Activated CD8-positive, alpha-beta memory T cell treated with anti-CD3 and anti-CD28 coated beads, Interleukin-2, amount 50 U/mL, for 24 hours (primary cell): ENCODE data around the gene SLC38A9.
"Not testable (repeated sequence)": the region's sequence is repeated elsewhere in the genome, so short reads cannot be mapped to it uniquely, and the experiment has no call there.

Source experiments
- DNase-seq: peaks from one replicate; pipeline ENCODE4 v3.0.0-alpha.2; 2020; ENCODE audit errors: extremely low read depth

The SLC38A9 gene

GRCh38 chr5:55706230-55706629 is 5.9 kb downstream of the SLC38A9 start:
- DNase-seq = no peak

DNA sequence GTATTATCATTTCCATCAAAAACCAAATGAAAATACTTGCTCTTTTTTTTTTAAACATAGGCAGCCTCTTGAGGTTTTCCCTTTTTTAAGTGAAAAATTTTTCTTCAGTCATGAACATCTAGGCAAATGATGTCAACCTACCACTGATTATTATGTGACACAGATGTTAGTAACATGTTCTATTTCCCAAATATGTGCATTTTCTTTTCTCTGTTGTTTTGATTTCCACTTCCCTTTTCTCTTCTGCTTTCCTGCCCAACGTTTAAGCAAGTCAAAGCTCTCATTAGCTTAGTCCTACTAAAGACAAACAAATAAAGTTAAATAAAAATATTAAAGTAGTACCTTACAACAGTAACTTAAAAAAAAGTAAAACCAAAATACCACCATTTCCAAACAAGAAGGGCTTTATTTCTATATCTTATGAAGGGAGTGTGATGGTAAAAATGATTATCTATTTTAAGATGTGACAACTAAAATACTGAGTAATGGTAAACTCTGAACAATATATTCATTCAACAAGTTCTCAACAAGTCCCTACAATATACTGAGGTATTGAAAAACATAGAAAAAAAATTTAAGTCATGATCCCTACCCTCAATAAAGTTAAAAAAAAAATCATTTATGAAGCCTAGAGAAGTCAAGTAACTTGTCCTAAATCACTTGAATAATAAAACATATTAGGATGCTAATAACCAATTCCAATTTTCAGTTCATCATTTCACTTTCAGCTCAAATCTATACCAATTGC is 9.4 kb downstream of the SLC38A9 start:
- no peak for DNase-seq

DNA sequence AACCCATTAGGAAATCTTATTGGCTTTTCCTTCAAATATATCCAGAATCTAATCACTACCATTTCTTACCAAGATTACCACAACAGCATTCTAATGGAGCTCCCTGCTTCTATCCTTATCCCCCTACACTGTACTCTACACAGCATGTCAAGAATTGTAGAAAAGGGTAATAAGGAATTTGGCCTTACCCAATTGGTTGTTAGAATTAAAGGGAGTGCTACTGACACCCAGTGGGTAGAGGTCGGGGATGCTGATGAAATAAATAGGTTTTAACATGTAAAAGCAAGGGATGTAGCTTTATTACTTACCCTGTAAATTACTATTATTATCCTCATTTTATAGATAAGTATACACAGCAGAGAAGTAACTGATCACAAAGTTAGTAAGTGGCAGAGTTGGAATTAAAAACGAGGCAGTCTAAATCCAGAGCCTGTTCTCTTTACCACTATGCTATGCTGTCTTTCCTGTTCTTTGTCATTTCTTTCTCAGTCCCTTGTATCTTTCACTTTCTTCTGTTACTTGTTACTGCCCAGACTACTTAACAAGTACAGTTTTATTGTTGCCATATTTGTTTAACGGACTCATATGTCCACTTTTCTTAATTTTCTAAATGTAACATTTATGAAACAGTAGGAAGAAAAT is 10.5 kb downstream of the SLC38A9 start:
- no peak for DNase-seq

GRCh38 chr5:55700745-55701144 is 11.4 kb downstream of the SLC38A9 start:
- DNase-seq = no peak

DNA sequence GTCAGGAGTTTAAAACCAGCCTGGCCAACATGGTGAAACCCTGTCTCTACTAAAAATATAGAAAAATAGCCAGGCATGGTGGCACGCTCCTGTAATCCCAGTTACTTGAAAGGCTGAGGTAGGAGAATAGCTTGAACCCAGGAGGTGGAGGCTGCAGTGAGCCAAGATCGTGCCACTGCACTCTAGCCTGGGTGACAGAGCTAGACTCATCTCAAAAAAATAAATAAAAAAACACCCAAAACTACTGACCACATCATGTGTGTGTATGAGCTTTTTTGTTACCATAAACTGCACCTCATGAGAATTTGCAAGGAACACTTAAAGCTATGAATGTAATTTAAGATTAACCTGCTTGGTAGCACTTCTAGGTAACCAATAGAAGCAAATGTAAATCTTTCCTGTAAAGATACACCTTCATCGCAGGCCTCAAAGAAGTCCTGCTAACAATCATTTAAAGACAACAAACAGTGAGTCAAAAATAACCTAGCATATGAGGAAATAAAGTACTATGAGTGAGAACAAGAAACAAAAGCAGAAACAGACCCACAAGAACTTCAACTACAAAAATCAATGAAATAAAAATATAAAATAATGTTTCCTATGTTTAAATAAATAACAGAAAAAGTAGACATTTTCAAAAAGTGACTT is 13.0 kb downstream of the SLC38A9 start:
- no peak for DNase-seq

DNA sequence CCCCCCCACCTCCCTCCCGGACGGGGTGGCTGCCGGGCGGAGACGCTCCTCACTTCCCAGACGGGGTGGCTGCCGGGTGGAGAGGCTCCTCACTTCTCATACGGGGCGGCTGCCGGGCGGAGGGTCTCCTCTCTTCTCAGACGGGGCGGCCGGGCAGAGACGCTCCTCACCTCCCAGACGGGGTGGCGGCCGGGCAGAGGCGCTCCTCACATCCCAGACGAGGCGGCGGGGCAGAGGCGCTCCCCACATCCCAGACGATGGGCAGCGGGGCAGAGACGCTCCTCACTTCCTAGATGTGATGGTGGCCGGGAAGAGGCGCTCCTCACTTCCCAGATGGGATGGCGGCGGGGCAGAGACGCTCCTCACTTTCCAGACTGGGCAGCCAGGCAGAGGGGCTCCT is 15.4 kb downstream of the SLC38A9 start:
- not testable (repeated sequence) for DNase-seq

GRCh38 chr5:55694152-55694830 is 17.8 kb downstream of the SLC38A9 start:
- DNase-seq = no peak

DNA sequence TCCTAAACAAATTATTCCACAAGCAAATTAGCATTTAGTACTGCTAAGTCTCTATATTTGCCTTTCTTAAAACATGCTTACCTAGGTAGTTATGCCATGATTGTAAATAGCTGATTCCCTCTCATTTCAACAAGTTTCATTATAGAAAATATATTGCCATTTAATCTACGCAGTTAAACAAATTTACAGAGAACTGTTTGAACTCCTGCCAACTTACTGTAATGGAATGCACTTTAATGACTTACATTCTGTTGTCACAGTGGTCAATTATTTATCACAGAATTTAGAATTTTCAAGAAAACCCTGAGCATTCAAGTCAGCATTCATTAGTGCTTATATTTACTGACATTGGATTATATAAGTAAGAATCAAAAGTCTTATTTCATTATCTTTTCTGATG is 19.6 kb downstream of the SLC38A9 start:
- no peak for DNase-seq

DNA sequence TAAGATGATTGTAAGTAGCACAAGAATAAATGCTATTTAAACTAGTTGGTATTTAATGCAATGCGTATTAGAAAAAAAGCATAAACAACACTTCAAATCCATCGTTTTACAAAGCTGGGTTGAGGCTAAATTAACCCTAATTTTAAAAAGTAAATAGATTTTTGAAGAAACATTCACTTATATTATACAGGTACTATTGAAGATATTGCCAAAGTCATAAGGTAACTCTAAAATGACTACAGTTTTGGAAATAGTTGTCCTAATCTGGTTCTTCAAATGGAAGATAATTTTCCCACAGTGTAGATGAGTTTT is 20.1 kb downstream of the SLC38A9 start:
- no peak for DNase-seq

DNA sequence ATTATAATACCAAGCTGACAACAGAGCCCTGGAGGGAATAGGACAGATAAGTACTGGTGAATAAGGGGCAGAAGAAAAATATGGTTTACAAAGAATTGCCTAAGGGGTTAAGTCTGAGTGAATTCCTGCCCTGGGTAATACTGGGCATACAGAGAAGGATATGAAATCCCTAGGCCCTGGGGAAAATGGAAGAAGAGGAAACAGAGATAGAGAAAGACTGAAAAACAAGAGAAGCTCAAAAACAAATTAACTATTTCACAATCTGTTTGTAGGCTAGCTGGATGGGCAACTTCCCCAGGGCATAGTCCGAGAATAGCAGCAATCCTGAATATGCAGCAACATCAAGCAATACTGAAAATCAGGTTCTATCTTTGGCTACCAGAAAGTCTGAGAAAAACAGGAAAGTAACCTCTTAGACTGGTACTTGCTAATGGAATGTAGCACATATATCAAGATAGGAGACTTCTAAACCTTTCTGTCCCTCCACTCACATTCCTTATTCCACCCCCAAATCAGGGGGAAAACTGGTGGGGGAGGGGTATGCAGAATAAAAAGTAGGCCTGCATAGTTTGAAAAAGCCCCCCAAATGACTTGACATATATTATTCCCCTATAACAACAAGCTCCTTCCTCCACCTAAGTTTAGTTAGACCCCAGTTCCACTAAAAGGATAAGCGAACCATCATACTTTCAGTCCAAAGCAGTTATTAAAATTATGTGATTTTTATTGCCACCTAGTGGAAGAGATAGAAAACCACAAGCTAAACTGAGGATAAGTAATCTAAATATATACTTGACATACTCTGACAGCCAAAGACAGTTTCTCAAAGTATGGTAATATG is 20.6 kb downstream of the SLC38A9 start:
- DNase-seq = no peak

DNA sequence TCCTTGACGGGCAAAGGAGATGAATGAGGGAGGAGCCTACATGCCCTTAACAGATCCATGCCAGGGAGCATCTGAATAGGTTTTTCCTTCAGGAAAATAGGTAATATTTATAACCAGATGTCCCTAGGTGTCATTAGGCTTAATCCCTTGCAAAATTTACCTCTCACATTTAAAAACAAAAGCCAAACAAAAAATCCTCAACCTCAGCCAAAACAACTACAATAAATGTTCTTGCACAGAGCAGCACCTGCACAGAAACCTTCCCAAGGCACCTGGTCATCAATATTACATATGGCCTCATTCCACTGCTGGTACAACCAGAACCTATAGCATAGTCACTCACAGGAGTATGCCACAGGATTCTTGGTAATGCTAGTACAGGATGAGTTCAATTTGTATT is 30.1 kb downstream of the SLC38A9 start:
- no peak for DNase-seq

DNA sequence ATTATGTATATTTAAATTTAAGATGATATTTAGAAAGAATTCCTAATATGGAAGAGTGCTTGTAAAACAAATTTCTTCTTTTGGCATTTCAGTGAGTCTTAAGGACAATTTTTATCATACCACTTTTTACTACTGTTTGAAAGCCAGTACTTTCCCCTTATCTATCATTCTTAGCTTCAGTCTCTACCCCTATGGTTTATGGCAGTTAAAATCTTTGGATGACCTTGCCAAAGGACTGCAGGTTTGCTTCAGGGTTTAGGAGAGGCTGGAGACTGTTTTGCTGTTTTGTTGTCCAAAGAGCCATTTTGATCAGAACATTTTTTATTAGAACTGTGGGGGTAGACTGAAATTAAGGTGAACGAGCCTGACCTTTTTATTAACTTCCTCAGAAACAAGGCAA is 30.8 kb downstream of the SLC38A9 start:
- no peak for DNase-seq

DNA sequence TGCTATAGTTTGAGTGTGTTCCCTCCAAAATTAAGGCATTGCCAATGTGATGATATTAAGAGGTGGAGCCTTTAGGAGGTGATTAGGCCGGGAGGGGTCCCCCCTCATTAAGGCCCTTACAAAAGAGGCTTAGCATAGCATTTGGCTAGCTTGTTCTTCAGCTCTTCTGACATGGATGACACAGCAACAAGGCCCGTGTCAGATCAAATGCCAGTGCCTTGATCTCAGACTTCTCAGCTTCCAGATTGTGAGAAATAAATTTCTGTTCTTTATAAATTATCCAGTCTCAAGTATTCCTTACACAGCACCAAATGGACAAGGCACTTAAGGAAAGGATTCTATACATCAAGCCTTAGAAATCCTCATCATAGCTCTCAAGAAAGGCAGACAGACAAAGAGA is 31.8 kb downstream of the SLC38A9 start:
- DNase-seq = no peak

- no peak for DNase-seq
These were observed 32.6 kb downstream of the SLC38A9 start for GRCh38 chr5:55679556-55679955.

GRCh38 chr5:55675119-55675518 is 37.0 kb downstream of the SLC38A9 start:
- no peak for DNase-seq

DNA sequence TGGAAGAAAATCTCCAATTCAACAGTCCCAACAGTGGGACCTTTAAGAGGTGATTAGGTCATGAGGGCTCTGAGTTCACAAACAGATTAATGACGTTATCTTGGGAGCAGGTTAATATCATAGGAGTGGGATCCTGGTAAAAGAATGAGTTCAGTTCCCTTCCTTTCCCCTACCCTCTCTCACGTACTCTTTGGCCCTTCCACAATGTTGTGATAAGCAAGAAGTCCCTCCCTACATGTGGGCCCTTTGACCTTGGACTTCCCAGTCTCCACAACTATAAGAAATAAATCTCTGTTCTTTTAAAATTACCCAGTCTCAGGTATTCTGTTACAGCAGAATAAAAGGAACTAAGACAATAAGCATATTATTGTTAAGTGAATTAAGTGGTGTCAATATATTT is 37.8 kb downstream of the SLC38A9 start:
- DNase-seq = no peak

DNA sequence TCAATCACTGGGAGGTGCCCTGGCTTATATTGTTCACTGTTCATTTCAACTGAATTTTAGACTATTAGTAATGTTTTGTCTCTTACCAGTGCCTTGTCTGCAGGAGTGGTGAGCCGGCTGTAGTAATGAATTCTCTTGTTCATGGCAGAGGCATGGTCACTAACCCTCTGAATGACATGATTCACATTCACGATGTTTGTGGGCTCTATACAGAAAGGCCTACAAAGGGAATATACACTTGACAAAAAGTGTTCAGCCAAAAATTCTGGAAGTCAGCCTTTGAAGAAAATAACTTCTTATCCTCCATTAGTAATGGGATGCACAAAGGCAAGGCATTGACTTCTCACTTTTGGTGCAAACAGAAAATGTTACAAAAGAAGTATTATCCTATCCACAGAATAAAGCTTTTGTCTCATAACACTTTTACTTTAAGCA is 39.6 kb downstream of the SLC38A9 start:
- no peak for DNase-seq

DNA sequence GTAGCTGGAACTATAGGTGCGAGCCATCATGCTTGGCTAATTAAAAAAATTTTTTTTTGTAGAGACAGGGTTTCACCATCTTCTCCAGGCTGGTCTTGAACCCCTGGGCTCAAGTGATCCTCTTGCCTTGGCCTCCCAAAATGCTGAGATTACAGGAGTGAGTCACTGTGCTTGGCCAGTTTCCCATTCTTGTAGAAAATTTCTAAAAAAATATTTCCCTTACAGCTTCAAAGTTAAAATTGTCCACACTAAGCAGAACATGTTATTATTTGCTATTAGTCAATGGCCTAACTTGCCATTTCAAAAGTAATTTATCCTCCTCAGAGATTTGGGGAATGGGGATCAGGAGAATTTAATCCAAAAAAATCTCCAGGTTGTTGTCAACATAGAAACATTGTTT is 40.1 kb downstream of the SLC38A9 start:
- DNase-seq = no peak

- no peak for DNase-seq
These were observed 43.8 kb downstream of the SLC38A9 start for GRCh38 chr5:55668356-55668755.

DNA sequence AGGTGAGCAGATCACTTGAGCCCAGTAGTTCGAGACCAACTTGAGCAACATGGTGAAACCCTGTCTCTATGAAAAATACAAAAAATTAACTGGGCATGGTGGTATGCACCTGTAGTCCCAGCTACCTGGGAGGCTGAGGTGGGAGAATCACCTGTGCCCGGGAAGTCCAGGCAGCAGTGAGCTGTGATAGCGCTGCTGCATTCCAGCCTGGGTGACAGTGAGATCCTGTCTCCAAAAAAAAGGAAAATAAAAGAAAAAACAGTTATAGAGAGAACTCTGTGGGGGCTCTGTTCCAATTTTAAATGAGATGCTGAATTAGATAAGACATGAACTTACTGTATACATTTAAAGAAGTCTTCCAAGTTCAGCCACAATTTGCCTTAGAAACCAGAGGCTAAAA is 44.2 kb downstream of the SLC38A9 start:
- DNase-seq = no peak

GRCh38 chr5:55665065-55665464 is 47.1 kb downstream of the SLC38A9 start:
- no peak for DNase-seq

DNA sequence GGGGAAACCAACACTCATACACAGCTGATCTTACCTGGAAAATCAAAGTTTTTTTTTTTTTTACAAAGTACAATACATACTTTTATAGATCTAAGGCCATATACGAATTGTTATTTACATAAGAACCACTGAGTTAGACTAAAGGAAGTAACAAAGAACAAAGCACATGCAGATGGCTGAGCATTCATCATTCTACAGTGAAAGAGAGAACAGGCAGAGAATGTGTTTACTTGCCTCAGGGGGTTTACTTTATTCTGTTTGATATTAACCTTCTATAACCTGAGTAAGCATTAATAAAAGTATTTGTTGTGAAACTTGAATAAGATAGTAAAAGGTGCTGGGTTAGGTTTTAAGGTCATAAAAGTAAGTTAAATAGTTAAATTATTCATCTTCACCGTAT is 54.7 kb downstream of the SLC38A9 start:
- DNase-seq = no peak
